ENCODE results near the gene LHPP.

The LHPP gene

DNA sequence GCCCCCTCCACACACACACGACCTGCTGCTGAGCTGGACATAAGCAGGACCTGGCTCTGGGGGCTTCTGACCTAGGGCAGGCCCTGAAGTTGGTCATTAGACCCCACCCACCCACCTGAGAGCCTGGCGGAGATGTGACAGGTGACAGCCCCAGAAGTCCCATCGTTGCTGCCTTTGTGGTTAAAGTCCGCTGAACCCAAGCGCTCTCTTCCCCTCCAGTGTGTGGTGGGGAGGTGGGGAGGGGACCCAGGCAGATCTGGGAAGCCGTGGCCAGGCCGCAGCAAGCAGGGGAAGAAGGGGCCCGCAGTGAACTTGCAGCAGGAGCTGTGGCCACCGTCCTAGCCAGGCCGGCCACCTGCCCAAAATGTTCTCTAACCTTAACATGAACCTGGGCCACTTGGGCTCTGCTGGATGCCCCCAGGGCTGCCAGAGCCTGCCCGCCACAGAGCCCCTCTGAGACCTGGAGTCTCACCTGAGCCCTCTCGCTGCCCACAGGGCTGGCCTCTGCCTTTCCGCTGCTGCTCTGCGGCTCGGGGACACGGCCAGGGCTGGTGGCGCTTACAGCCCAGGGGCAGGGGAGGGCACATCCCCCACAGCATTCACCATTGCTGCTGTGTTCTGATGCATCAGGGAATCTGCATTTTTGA is 65.1 kb downstream of the LHPP start:
- peak overlapping the region in 3 of 11 experiments; percentile 9 to 52 (median 31); a peak in 1 of 22 replicates for H3K9ac ChIP-seq
- no peak overlapping the region for H3K4me3 ChIP-seq
- H4K20me1 ChIP-seq = peaks cover 0 to 5% (median 0%) of the 10 kb centered on the region in 11 experiments; a peak in 3 of 22 replicates
- 0 out of 22 replicates have a peak, but pooled peaks cover 0 to 4% (median 0%) of the 10 kb centered on the region in 11 experiments for H3K27me3 ChIP-seq
- H3K36me3 ChIP-seq = no peaks in the 10 kb centered on the region
- no peak overlapping the region for H3K27ac ChIP-seq
- no peaks in the 10 kb centered on the region for H3K9me3 ChIP-seq (replicated peaks in 1 of 11)
- no peak for TF ChIP-seq Cebpa-rat (IDR thresholded peaks at IDR 0.05)
- peaks cover 36 to 64% (median 57%) of the 10 kb centered on the region in 10 experiments for H3K4me1 ChIP-seq
- H3K4me2 ChIP-seq = peak overlapping the region in 9 of 11 experiments; percentile 15 to 75 (median 62); a peak in 18 of 22 replicates

DNA sequence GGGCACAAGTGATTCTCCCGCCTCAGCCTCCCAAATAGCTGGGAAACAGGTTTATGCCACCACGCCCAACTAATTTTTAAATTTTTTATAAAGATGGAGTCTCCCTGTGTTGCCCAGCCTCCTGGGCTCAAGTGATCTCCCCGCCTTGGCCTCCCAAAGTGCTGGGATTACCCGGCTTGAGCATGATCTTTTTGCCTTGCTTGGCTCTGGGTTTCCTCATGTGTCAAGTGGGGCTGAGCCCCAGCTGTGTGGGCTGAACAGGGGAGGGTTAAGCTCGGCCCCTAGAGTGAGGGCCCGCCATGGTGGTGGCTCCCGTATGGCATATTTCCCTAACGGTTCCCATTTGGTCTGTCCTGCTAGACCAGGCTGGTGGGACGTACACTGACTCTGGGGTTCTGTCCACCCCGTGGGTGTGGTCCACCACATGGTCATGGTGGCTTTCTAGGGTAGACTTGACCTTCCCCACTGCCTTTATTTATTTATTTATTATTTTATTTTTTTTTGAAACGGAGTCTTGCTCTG is 66.3 kb downstream of the LHPP start:
- H3K9me3 ChIP-seq (replicated peaks in 1 of 11) = no peaks in the 10 kb centered on the region
- no peak overlapping the region for H3K9ac ChIP-seq
- 0 out of 22 replicates have a peak, but pooled peaks cover 0 to 4% (median 0%) of the 10 kb centered on the region in 11 experiments for H3K27me3 ChIP-seq
- no peak for TF ChIP-seq Cebpa-rat (IDR thresholded peaks at IDR 0.05)
- peaks cover 0 to 5% (median 0%) of the 10 kb centered on the region in 11 experiments; a peak in 3 of 22 replicates for H4K20me1 ChIP-seq
- peak overlapping the region in 1 of 11 experiments; percentile 62; a peak in 1 of 22 replicates for H3K4me2 ChIP-seq
- no peaks in the 10 kb centered on the region for H3K36me3 ChIP-seq
- no peak overlapping the region for H3K27ac ChIP-seq
- no peak overlapping the region for H3K4me3 ChIP-seq
- peaks cover 25 to 67% (median 50%) of the 10 kb centered on the region in 10 experiments for H3K4me1 ChIP-seq

DNA sequence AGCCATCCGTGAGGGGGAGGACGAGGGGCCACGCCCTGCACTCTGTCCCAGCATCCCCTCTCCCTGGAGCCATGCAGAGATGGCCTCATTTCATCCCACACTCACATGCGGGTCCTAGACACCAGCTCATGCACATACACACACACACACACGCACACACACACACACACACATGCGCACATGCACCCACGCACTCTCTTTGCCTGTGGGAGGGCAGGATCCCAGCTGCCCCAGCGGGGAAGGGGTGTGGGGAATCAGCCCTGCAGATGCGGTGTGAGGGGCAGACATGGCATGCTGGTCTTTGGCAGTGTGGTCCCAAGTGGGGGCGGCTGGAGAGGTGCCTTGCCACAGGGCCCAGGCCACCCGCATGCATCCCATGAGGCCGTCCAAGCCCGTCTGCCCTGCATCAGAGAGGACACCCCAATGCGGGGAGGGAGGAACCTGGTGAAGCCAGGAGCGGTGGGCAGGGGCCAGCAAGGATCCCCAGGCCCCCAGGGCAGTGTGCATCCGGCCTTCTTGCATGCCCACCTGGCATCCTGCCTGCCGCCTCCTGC is 68.1 kb downstream of the LHPP start:
- 0 out of 22 replicates have a peak overlapping the region, but pooled peaks of 1 of the 11 experiments have one; percentile 5 for H3K9ac ChIP-seq
- no peaks in the 10 kb centered on the region for H3K36me3 ChIP-seq
- 0 out of 22 replicates have a peak, but pooled peaks cover 0 to 4% (median 0%) of the 10 kb centered on the region in 11 experiments for H3K27me3 ChIP-seq
- no peak for TF ChIP-seq Cebpa-rat (IDR thresholded peaks at IDR 0.05)
- H3K4me2 ChIP-seq = peak overlapping the region; percentile 8 to 69 (median 48); a peak in 20 of 22 replicates
- peaks cover 15 to 73% (median 42%) of the 10 kb centered on the region in 10 experiments for H3K4me1 ChIP-seq
- H4K20me1 ChIP-seq = peaks cover 0 to 5% (median 0%) of the 10 kb centered on the region in 11 experiments; a peak in 3 of 22 replicates
- no peaks in the 10 kb centered on the region for H3K9me3 ChIP-seq (replicated peaks in 1 of 11)
- no peak overlapping the region for H3K27ac ChIP-seq
- no peak overlapping the region for H3K4me3 ChIP-seq

DNA sequence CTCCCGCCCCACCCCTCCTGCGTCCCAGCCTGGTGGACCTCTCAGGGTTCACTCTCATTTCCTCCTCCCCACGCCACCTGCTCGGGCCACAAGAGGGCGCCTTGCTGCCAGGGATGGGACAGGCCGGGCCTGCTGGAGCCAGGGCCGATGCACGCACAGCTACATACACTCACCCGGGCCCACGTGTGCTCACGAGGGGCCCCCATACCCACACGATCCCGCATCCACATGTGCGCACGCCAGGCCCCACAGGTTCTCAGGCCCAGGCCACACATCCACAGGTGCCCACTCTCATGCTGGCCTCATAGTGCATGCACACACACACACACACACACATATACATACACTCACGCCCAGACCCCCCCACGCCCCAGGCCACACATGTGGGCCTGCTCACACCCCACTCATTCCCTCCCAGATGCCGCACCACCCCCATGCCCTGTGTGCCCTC is 68.6 kb downstream of the LHPP start:
- Histone ChIP-seq H3K4me2 (peak overlapping the region; percentile 8 to 69 (median 48); a peak in 19 of 22 replicates), H3K27ac (no peak overlapping the region), H3K27me3 (0 out of 22 replicates have a peak, but pooled peaks cover 0 to 4% (median 0%) of the 10 kb centered on the region in 11 experiments), H3K4me1 (peaks cover 16 to 73% (median 43%) of the 10 kb centered on the region in 10 experiments), H3K9me3 (replicated peaks in 1 of 11) (no peaks in the 10 kb centered on the region), H4K20me1 (peaks cover 0 to 5% (median 0%) of the 10 kb centered on the region in 11 experiments; a peak in 3 of 22 replicates), H3K36me3 (no peaks in the 10 kb centered on the region), H3K4me3 (no peak overlapping the region), H3K9ac (0 out of 22 replicates have a peak overlapping the region, but pooled peaks of 2 of the 11 experiments have one; percentile 17 to 24)
- TF ChIP-seq Cebpa-rat (IDR thresholded peaks at IDR 0.05) = no peak

DNA sequence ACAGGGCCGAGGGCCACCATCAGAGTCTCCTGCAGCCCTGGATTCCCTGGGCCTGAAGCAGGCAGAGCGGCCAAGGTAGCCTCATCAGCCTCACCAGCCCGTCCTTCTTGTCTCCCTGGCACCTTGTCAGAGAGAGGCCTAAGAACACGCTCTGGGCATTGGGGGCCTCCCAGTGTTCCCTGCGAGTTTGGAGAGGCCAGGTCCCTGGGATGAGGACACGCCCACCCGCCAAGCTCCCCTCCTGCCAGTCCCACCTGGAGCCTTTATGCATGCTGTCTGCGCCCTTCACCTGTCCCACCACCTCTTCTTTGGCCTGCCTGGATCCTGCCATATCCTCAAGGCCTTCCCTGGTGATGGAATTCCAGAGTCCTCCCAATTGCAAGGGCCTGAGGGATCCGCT is 69.2 kb downstream of the LHPP start:
- H3K9me3 ChIP-seq (replicated peaks in 1 of 11) = no peaks in the 10 kb centered on the region
- no peaks in the 10 kb centered on the region for H3K36me3 ChIP-seq
- TF ChIP-seq Cebpa-rat (IDR thresholded peaks at IDR 0.05) = no peak
- no peak overlapping the region for H3K27ac ChIP-seq
- H3K27me3 ChIP-seq = 0 out of 22 replicates have a peak, but pooled peaks cover 0 to 4% (median 0%) of the 10 kb centered on the region in 11 experiments
- no peak overlapping the region for H3K4me3 ChIP-seq
- peak overlapping the region in 8 of 11 experiments; percentile 29 to 52 (median 48); a peak in 8 of 22 replicates for H3K4me2 ChIP-seq
- peaks cover 19 to 77% (median 46%) of the 10 kb centered on the region in 10 experiments for H3K4me1 ChIP-seq
- H4K20me1 ChIP-seq = peaks cover 0 to 5% (median 0%) of the 10 kb centered on the region in 11 experiments; a peak in 3 of 22 replicates
- no peak overlapping the region for H3K9ac ChIP-seq

DNA sequence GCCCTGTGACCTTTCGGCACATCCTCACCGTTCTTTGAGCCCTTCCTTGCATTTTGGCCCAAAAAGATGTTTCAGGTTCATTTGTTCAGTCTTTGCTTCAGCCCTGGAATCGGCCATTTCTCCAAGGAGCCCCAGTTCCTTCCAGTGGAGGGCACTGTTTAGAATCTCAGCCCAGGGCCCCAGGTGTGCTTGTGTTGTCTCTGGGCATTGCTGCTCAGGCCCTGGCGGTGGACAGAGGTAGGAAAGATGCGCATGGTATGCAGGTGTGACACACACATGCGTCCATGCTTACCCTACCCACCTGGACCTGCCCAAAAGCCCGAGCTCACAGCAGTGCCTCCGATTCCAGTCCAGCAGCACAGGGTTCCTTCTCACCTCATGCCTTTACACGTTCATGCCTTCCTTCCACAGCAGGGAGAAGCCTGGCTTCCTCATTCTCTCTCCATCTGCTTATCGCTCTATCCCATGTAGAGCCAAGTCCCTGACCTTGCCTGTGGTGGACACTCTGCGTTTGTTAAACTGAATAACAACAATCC is 70.6 kb downstream of the LHPP start:
- Histone ChIP-seq H3K4me3 (no peak overlapping the region), H3K4me1 (peaks cover 29 to 77% (median 51%) of the 10 kb centered on the region in 10 experiments), H4K20me1 (0 out of 22 replicates have a peak, but pooled peaks cover 0 to 3% (median 0%) of the 10 kb centered on the region in 11 experiments), H3K36me3 (no peaks in the 10 kb centered on the region), H3K27ac (no peak overlapping the region), H3K27me3 (no peaks in the 10 kb centered on the region), H3K9me3 (replicated peaks in 1 of 11) (no peaks in the 10 kb centered on the region), H3K9ac (no peak overlapping the region), H3K4me2 (peak overlapping the region in 3 of 11 experiments; percentile 2 to 19 (median 4); a peak in 3 of 22 replicates)
- no peak for TF ChIP-seq Cebpa-rat (IDR thresholded peaks at IDR 0.05)

DNA sequence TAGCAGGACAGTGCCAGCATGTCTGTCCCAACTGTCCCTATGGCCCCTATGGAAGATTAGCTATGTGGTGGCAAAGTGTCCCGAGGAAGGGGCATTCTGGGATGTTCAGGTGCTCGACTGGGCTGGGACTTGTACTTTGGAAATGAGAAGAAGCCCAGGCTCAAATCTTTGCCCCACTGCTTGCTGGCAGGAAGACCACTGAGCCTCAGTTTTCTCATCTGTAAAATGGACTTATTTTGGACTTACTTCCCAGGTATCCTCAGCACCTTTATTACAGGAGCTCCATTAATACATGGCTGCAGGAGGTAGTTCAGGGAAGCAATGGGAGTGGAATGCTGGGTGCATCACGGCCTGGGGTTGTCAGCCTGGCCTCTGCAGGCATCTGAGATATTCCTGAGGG is 71.2 kb downstream of the LHPP start:
- Histone ChIP-seq H3K27me3 (no peaks in the 10 kb centered on the region), H3K4me1 (peaks cover 29 to 78% (median 54%) of the 10 kb centered on the region in 10 experiments), H3K9me3 (replicated peaks in 1 of 11) (no peaks in the 10 kb centered on the region), H4K20me1 (0 out of 22 replicates have a peak, but pooled peaks cover 0 to 3% (median 0%) of the 10 kb centered on the region in 11 experiments), H3K36me3 (no peaks in the 10 kb centered on the region), H3K4me3 (no peak overlapping the region), H3K27ac (no peak overlapping the region), H3K4me2 (no peak overlapping the region), H3K9ac (no peak overlapping the region)
- no peak for TF ChIP-seq Cebpa-rat (IDR thresholded peaks at IDR 0.05)

DNA sequence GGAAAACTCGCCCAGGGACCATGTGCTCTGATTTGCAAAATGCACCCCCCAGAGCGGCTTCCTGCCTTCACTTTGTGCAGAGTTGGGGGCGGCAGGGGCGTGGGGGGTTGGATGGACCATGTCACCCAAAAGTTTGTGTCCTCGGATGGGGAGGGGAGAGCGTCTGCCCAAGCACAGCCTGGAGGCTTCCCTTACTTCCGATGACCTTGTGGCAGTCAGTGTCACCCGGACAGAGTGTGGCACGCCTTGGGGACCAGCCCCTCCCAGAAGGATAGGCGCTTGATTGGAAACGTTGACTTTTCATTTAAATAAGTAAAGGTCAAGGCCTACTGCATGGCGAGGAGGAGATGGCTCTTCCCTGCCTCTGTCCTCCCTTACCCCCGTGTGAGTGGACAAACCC is 71.6 kb downstream of the LHPP start:
- Histone ChIP-seq H3K4me2 (peak overlapping the region in 3 of 11 experiments; percentile 11 to 32 (median 30); a peak in 3 of 22 replicates), H3K9ac (no peak overlapping the region), H3K4me3 (no peak overlapping the region), H3K4me1 (peaks cover 30 to 83% (median 59%) of the 10 kb centered on the region in 10 experiments), H4K20me1 (0 out of 22 replicates have a peak, but pooled peaks cover 0 to 3% (median 0%) of the 10 kb centered on the region in 11 experiments), H3K36me3 (no peaks in the 10 kb centered on the region), H3K27ac (no peak overlapping the region; a peak in 1 of 22 replicates), H3K9me3 (replicated peaks in 1 of 11) (no peaks in the 10 kb centered on the region), H3K27me3 (0 out of 22 replicates have a peak, but pooled peaks cover 0 to 3% (median 0%) of the 10 kb centered on the region in 11 experiments)
- TF ChIP-seq Cebpa-rat (IDR thresholded peaks at IDR 0.05) = no peak

Measured in BLaER1 treated with 17β-estradiol and CSF1 and Interleukin-3, amounts not matched to agents 10 nM and 100 nM (cell line).